Neural cell (in vitro differentiated cells): ENCODE results near the gene DCC. TPM values are rescaled to one million over a fixed set of nuclear protein-coding genes. Genes with fewer than 3 reads are reported as not detected.

ENCODE experiments used
- H2AFZ ChIP-seq: fragments of 200-600, 300-800 bp; sonication (generic), shearing (Covaris generic); 2 replicates; pipeline ENCODE4 v1.6.0; 2014; ENCODE audit warnings: low read depth, mild to moderate bottlenecking, antibody characterized with exemption, low read length, moderate library complexity
- H3F3A ChIP-seq: fragments of 200-600 bp; shearing (Covaris generic); 2 replicates; pipeline ENCODE4 v1.6.1; 2016; ENCODE audit warnings: mild to moderate bottlenecking, moderate library complexity, mixed read lengths, antibody characterized with exemption, low read length; ENCODE audit not compliant: insufficient read depth, poor library complexity, severe bottlenecking
- H3K27ac ChIP-seq: fragments of 200-600, 300-800 bp; sonication (generic), shearing (Covaris generic); 2 replicates; pipeline ENCODE4 v1.5.1; 2014; ENCODE audit warnings: mild to moderate bottlenecking, low read length, moderate library complexity
- H3K27me3 ChIP-seq: fragments of 300-800, 200-600 bp; sonication (generic), shearing (Covaris generic); 2 replicates; pipeline ENCODE4 v1.6.0; 2014; ENCODE audit warnings: mild to moderate bottlenecking, low read depth, low read length, moderate library complexity; ENCODE audit not compliant: insufficient read depth
- H3K36me3 ChIP-seq: fragments of 300-800, 200-600 bp; sonication (generic), shearing (Covaris generic); 2 replicates; pipeline ENCODE4 v1.5.1; 2014; ENCODE audit warnings: mild to moderate bottlenecking, antibody characterized with exemption, low read length, moderate library complexity; ENCODE audit not compliant: insufficient read depth
- H3K4me2 ChIP-seq: fragments of 300-800, 200-600 bp; sonication (generic), shearing (Covaris generic); 2 replicates; pipeline ENCODE4 v1.6.0; 2014; ENCODE audit warnings: mild to moderate bottlenecking, low read length
- H3K4me3 ChIP-seq: fragments of 300-800, 200-600 bp; sonication (generic), shearing (Covaris generic); 2 replicates; pipeline ENCODE4 v1.5.1; 2014; ENCODE audit warnings: mild to moderate bottlenecking, low read length, moderate library complexity
- H3K79me2 ChIP-seq: fragments of 200-600 bp; shearing (Covaris generic); replicated peaks from 2 replicates; pipeline ENCODE4 v1.6.0; 2014; ENCODE audit warnings: mild to moderate bottlenecking, low read length, moderate library complexity; ENCODE audit not compliant: insufficient read depth
- H3K9ac ChIP-seq: fragments of 300-800, 200-600 bp; sonication (generic), shearing (Covaris generic); 2 replicates; pipeline ENCODE4 v1.6.1; 2016; ENCODE audit warnings: mild to moderate bottlenecking, low read length, mixed read lengths
- H3K9me2 ChIP-seq: fragments of 200-600 bp; shearing (Covaris generic); 2 replicates; pipeline ENCODE4 v1.6.1; 2016; ENCODE audit warnings: mild to moderate bottlenecking, low read length, mixed read lengths; ENCODE audit not compliant: insufficient read depth
- H3K9me3 ChIP-seq: fragments of 200-600, 300-800 bp; sonication (generic), shearing (Covaris generic); 2 replicates; pipeline ENCODE4 v1.6.1; 2016; ENCODE audit warnings: mild to moderate bottlenecking, mixed run types, low read length, moderate library complexity, mixed read lengths
- H4K20me1 ChIP-seq: fragments of 200-600 bp; shearing (Covaris generic); 2 replicates; pipeline ENCODE4 v1.6.1; 2016; ENCODE audit warnings: mild to moderate bottlenecking, mixed run types; ENCODE audit not compliant: insufficient read depth
- EP300 ChIP-seq: fragments of 450-650 bp; conservative IDR thresholded peaks from 2 replicates; pipeline ENCODE4 v1.6.1; 2014; ENCODE audit warnings: antibody characterized with exemption, mild to moderate bottlenecking, moderate library complexity; ENCODE audit not compliant: poor library complexity, severe bottlenecking
- EZH2 ChIP-seq: fragments of 200-600, 300-800 bp; shearing (Covaris generic), sonication (generic); IDR thresholded peaks from 2 replicates; pipeline ENCODE4 v1.6.1; 2014; ENCODE audit warnings: antibody characterized with exemption, low read length, borderline replicate concordance, mild to moderate bottlenecking; ENCODE audit not compliant: insufficient read depth, poor library complexity, severe bottlenecking
- MXI1 ChIP-seq: fragments of 450-650 bp; conservative IDR thresholded peaks from 2 replicates; pipeline ENCODE4 v1.6.1; 2014; ENCODE audit warnings: antibody characterized with exemption, mild to moderate bottlenecking; ENCODE audit not compliant: poor library complexity, severe bottlenecking
- POLR2AphosphoS5 ChIP-seq: IDR thresholded peaks from 2 replicates; pipeline ENCODE4 v1.6.1; 2012
- RAD21 ChIP-seq: fragments of 450-650 bp; conservative IDR thresholded peaks from 2 replicates; pipeline ENCODE4 v1.6.1; 2014; ENCODE audit warnings: antibody characterized with exemption, mild to moderate bottlenecking, moderate library complexity
- REST ChIP-seq: IDR thresholded peaks from 2 replicates; pipeline ENCODE4 v1.6.1; 2012; ENCODE audit warnings: borderline replicate concordance
- SMC3 ChIP-seq: fragments of 450-650 bp; conservative IDR thresholded peaks from 2 replicates; pipeline ENCODE4 v1.6.1; 2014; ENCODE audit warnings: antibody characterized with exemption, mild to moderate bottlenecking, moderate library complexity; ENCODE audit not compliant: poor library complexity
- TAF1 ChIP-seq: IDR thresholded peaks from 2 replicates; pipeline ENCODE4 v1.6.1; 2012; ENCODE audit warnings: low read depth
- polyA plus RNA-seq: library from polyadenylated mRNA; depleted of rRNA; stranded (reverse); fragments of >200 nt; gene quantifications from 2 replicates; pipeline ENCODE4 v1.2.3, GENCODE V29; 2014
- TF ChIP-seq, protein P1 (sequence below): fragments of 450-650 bp; IDR thresholded peaks from 2 replicates; pipeline ENCODE4 v1.5.1; 2014; ENCODE audit warnings: antibody characterized with exemption, mild to moderate bottlenecking, moderate library complexity; ENCODE audit not compliant: poor library complexity, severe bottlenecking

The DCC gene
- polyA plus RNA-seq, 1 donor from 2014 or later, result 40.7 TPM

DNA sequence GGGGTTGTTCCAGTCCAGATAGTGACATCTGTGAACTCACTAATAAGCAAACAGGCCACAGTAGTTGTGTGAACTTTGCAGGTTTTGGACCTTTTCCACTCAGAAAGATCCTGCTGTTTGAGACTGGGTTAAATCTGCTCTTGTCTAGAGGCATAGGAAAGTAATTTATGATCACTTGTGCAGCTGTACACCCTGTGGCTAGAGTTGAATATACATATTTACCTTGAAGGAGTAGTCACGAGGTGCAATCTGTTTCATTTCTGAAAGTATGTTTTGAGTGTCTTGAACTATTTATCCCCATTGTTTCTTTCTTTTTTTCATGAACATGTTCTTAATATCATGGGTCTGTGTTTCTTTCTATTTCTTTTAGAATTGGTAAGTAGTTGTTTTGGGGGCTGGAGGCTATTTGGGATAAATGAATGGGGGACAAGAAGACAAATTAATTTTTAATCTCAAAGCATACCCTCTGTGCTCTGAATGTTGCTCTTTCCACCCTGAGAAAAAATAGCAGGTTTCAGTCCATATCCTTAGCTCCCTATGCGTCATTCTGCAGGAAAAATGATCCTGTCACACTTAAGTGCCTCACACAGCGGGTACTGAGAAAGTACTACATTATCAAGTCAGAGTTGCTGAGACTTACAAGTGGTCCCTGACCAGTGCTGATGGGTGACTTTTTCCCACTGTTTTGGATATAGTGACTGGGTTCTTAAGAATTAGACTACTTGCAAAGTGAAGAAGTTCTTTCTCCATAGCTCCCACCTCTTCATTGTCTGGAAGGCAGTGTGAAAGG is 28.2 kb downstream of the DCC start:
- Histone ChIP-seq H3K4me3 (no peak overlapping the region), H3K9me2 (no peaks in the 10 kb centered on the region)

GRCh38 chr18:52370841-52371240 is 30.8 kb downstream of the DCC start:
- no peaks in the 10 kb centered on the region for H3K36me3 ChIP-seq
- H3K27ac ChIP-seq, result no peak overlapping the region
- no peaks in the 10 kb centered on the region for H3K9me3 ChIP-seq
- H3K9ac ChIP-seq, result no peak overlapping the region
- H3K9me2 ChIP-seq, result no peaks in the 10 kb centered on the region
- H2AFZ ChIP-seq, result no peak overlapping the region
- TF ChIP-seq SMC3, result no peak
- TF ChIP-seq RAD21, result no peak
- H3F3A ChIP-seq, result no peaks in the 10 kb centered on the region
- H3K27me3 ChIP-seq, result no peaks in the 10 kb centered on the region
- peaks cover 68% of the 10 kb centered on the region for H3K79me2 ChIP-seq
- H3K4me2 ChIP-seq, result no peak overlapping the region
- H3K4me3 ChIP-seq, result no peak overlapping the region
- no peaks in the 10 kb centered on the region for H4K20me1 ChIP-seq

More for the DNA sequence above, 28.2 kb downstream of the DCC start:
- H3K27me3 ChIP-seq, result no peaks in the 10 kb centered on the region
- no peak overlapping the region for H3K4me2 ChIP-seq
- H3F3A ChIP-seq, result no peaks in the 10 kb centered on the region
- H3K79me2 ChIP-seq, result peaks cover 69% of the 10 kb centered on the region
- H3K27ac ChIP-seq, result peak overlapping the region; percentile 24
- H4K20me1 ChIP-seq, result no peaks in the 10 kb centered on the region
- no peak overlapping the region for H2AFZ ChIP-seq
- H3K9ac ChIP-seq, result no peak overlapping the region
- H3K9me3 ChIP-seq, result no peaks in the 10 kb centered on the region
- no peaks in the 10 kb centered on the region for H3K36me3 ChIP-seq
- TF ChIP-seq POLR2AphosphoS5 (peak; percentile 67), EP300 (peak; percentile 52), TAF1 (no peak), RAD21 (no peak)

DNA sequence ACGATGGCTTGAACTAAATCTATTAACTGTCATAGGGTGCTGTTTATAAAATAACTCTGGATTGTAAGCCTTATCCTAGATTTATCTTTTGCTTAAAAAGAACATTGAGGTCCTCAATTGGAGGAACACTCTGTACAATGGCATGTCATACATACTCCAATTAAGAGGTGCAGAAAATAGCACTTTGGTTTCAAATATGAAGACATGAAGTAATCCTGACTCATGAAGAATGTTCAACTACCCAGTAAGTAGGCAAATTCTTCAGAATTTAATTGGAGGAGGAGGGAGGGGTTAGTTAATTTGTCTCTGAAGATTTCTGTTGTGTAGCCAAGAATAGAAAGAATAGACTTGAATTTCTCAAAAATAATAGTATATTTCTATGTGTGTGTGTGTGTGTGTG is 36.1 kb downstream of the DCC start:
- Histone ChIP-seq H2AFZ (no peak overlapping the region), H4K20me1 (no peaks in the 10 kb centered on the region), H3K27ac (peak overlapping the region; percentile 47), H3K9ac (no peak overlapping the region), H3K4me2 (no peak overlapping the region), H3K79me2 (peaks cover 69% of the 10 kb centered on the region), H3K27me3 (no peaks in the 10 kb centered on the region), H3K9me3 (no peaks in the 10 kb centered on the region), H3K36me3 (no peaks in the 10 kb centered on the region), H3K4me3 (no peak overlapping the region), H3F3A (no peaks in the 10 kb centered on the region), H3K9me2 (no peaks in the 10 kb centered on the region)
- TF ChIP-seq TAF1 (no peak), EP300 (no peak), EZH2 (no peak), SMC3 (no peak), RAD21 (no peak), MXI1 (no peak), REST (no peak), POLR2AphosphoS5 (no peak)
- TF ChIP-seq, protein P1, sequence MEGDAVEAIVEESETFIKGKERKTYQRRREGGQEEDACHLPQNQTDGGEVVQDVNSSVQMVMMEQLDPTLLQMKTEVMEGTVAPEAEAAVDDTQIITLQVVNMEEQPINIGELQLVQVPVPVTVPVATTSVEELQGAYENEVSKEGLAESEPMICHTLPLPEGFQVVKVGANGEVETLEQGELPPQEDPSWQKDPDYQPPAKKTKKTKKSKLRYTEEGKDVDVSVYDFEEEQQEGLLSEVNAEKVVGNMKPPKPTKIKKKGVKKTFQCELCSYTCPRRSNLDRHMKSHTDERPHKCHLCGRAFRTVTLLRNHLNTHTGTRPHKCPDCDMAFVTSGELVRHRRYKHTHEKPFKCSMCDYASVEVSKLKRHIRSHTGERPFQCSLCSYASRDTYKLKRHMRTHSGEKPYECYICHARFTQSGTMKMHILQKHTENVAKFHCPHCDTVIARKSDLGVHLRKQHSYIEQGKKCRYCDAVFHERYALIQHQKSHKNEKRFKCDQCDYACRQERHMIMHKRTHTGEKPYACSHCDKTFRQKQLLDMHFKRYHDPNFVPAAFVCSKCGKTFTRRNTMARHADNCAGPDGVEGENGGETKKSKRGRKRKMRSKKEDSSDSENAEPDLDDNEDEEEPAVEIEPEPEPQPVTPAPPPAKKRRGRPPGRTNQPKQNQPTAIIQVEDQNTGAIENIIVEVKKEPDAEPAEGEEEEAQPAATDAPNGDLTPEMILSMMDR, result no peak
